ENCODE data around the gene PROSER3.
"Not testable (repeated sequence)": the region's sequence is repeated elsewhere in the genome, so short reads cannot be mapped to it uniquely, and the experiment has no call there.

The PROSER3 gene

GRCh38 chr19:35793381-35794165 lies 35.6 kb downstream of the PROSER3 start:
- DNase-seq (ENCODE audit: low spot score) = no peak

GRCh38 chr19:35795564-35795963 lies 37.6 kb downstream of the PROSER3 start:
- DNase-seq (ENCODE audit: low spot score) = not testable (repeated sequence)

- no peak for DNase-seq (ENCODE audit: low spot score)
These were observed 38.9 kb downstream of the PROSER3 start for GRCh38 chr19:35796645-35797542.

GRCh38 chr19:35797663-35798062 lies 39.7 kb downstream of the PROSER3 start:
- DNase-seq (ENCODE audit: low spot score) = peak; percentile 75

GRCh38 chr19:35801828-35802227 lies 43.9 kb downstream of the PROSER3 start:
- no peak for DNase-seq (ENCODE audit: low spot score)

GRCh38 chr19:35805526-35806102 lies 47.6 kb downstream of the PROSER3 start:
- DNase-seq (ENCODE audit: low spot score) = no peak

GRCh38 chr19:35806597-35806996 lies 48.6 kb downstream of the PROSER3 start:
- DNase-seq (ENCODE audit: low spot score) = no peak

- DNase-seq (ENCODE audit: low spot score) = no peak
These were observed 49.7 kb downstream of the PROSER3 start for GRCh38 chr19:35807633-35808032.

GRCh38 chr19:35811317-35812219 lies 53.6 kb downstream of the PROSER3 start:
- DNase-seq (ENCODE audit: low spot score) = no peak

- no peak for DNase-seq (ENCODE audit: low spot score)
These were observed 54.5 kb downstream of the PROSER3 start, which contains the start of gene PRODH2 for GRCh38 chr19:35812220-35813042. Gene PRODH2 (minus strand): TSS chr19:35812845. CDS start chr19:35812805, 40 bp downstream.

- no peak for DNase-seq (ENCODE audit: low spot score)
These were observed 55.3 kb downstream of the PROSER3 start for GRCh38 chr19:35813043-35813890.

GRCh38 chr19:35816262-35816661 lies 58.3 kb downstream of the PROSER3 start:
- DNase-seq (ENCODE audit: low spot score) = no peak

GRCh38 chr19:35816846-35817245 lies 58.9 kb downstream of the PROSER3 start:
- no peak for DNase-seq (ENCODE audit: low spot score)

GRCh38 chr19:35818445-35818844 lies 60.5 kb downstream of the PROSER3 start:
- DNase-seq (ENCODE audit: low spot score) = no peak

Data from iPS-NIHi11 (cell line).